Adrenal gland (tissue), 12 donors: Measurements from ENCODE around the gene ADH5. TPM values are rescaled to one million over a fixed set of nuclear protein-coding genes. Genes with fewer than 3 reads are reported as not detected.

Experiments used
- DNase-seq, 7 donors: peaks; one replicate each; pipeline ENCODE4 v3.0.0-alpha.2; 2019 to 2020
- H3K27ac ChIP-seq, 5 donors: fragments of 200-600 bp; sonication (generic) in 4 of 5; 1 replicate in 3 of 5; 2 replicates in 2 of 5; pipeline versions ENCODE4 v1.5.1 to v1.8.0; 2016 to 2020; ENCODE audit warnings: mild to moderate bottlenecking in 1 of 5
- H3K27me3 ChIP-seq: fragments of 200-600 bp; 2 replicates; pipeline ENCODE4 v1.8.0; 2021
- H3K36me3 ChIP-seq, 2 donors: fragments of 200-600 bp; replicated peaks in 1 of 2; 1 replicate in 1 of 2; 2 replicates in 1 of 2; pipeline versions ENCODE4 v1.5.1 to v1.8.0; 2018 to 2022
- H3K4me1 ChIP-seq, 2 donors: fragments of 200-600 bp; replicated peaks in 1 of 2; 1 replicate in 1 of 2; 2 replicates in 1 of 2; pipeline versions ENCODE4 v1.5.1 to v1.8.0; 2018 to 2021
- H3K4me3 ChIP-seq, 4 donors: fragments of 200-600 bp; sonication (generic) in 3 of 4; one replicate each; pipeline ENCODE4 v1.5.1; 2016 to 2018
- H3K9me3 ChIP-seq, 3 donors: fragments of 200-600 bp; sonication (generic) in 1 of 3; replicated peaks in 1 of 3; 1 replicate in 2 of 3; 2 replicates in 1 of 3; pipeline versions ENCODE4 v1.5.1 to v1.8.0; 2016 to 2021
- POLR2A ChIP-seq, 2 donors: fragments of 450-650 bp; IDR thresholded peaks; one replicate each; pipeline ENCODE4 v1.6.1; 2017; ENCODE audit warnings: antibody characterized with exemption in 2 of 2, mild to moderate bottlenecking in 2 of 2, moderate library complexity in 1 of 2
- WGBS, 4 donors: extraction: QIAGEN DNeasy Blood & Tissue Kit in 2 of 4; methylation state at CpG; one replicate each; pipeline versions ENCODE4 v1.1.5 to v1.1.7; 2013 to 2017; 5-methylcytosine and 5-hydroxymethylcytosine counted together
- intact Hi-C, 2 donors: fragments of 100-400 bp; cut with DNase I; formaldehyde crosslinking; loops; one replicate each; pipeline versions ENCODE4 v1.14.1 to v1.15.0; 2022 to 2023
- polyA plus RNA-seq, 3 donors: library from polyadenylated mRNA; stranded (reverse); fragments of 200-250 nt in 2 of 3; fragments of 350-450 nt in 1 of 3; fragmentation: Illumina TruSeq in 1 of 3; extraction: RNeasy Lipid Tissue Mini Kit (QIAGEN cat#74804) in 1 of 3; gene quantifications; one replicate each; pipeline ENCODE4 v1.2.3, GENCODE V29; 2013 to 2014
- total RNA-seq, 9 donors: library from RNA; depleted of rRNA in 4 of 9; stranded (reverse); fragments of >200 nt in 4 of 9; fragments of 120-200 nt in 1 of 9; fragmentation: NEBNext Ultra II Directional in 1 of 9; extraction: Animal tissue kit (Norgen Biotek cat#: 25700) in 1 of 9; gene quantifications; one replicate each; pipeline versions ENCODE4 v1.1.0 to v1.2.4, GENCODE V29; 2013 to 2023
- TF ChIP-seq, protein P1 (sequence below), 6 experiments: fragments of 450-650 bp in 4 of 6; fragments of 200-600 bp in 2 of 6; sonication (generic) in 1 of 6; IDR thresholded peaks; 1 replicate in 5 of 6; 2 replicates in 1 of 6; pipeline versions ENCODE4 v1.5.1 to v1.8.0; 2016 to 2021; ENCODE audit warnings: antibody characterized with exemption in 6 of 6, mild to moderate bottlenecking in 2 of 6, moderate library complexity in 1 of 6
- donor health status: healthy with polysubstance abuse.
- donor health status: Bipolar disorder and iron deficiency.
- donor health status: DM: yes; HTN: yes; CAD: no.
- donor health status: DM: no; HTN: no; CAD: no.
- donor health status: DM: no; HTN: no; CAD: no.
- donor health status: DM: yes; HTN: yes; CAD: no.

ADH5 gene
- total and polyA plus RNA-seq, 12 donors = 50.1 to 145 (median 104) TPM

DNA sequence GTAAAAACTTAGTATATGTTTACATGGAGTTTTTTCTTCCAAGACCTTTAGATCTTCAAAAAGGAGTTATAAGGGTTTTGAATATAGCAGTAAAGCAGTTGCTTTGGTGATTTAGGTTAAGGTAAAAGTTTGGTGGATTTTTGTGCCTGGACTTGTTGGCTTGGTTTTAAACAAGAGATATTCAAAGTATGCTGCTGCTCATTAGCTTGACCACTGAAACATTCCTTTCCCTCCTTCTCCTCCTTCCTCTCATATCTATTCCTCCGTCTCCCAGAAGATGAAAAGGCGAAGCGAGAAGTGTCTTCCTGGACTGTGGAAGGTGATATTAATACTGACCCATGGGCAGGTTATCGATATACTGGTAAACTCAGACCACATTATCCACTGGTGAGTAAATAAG, 54.6 kb downstream of the ADH5 start:
- WGBS, 4 donors = 96 to 98% (median 97%) methylated on average over 4 of the region's 4 CpGs

DNA sequence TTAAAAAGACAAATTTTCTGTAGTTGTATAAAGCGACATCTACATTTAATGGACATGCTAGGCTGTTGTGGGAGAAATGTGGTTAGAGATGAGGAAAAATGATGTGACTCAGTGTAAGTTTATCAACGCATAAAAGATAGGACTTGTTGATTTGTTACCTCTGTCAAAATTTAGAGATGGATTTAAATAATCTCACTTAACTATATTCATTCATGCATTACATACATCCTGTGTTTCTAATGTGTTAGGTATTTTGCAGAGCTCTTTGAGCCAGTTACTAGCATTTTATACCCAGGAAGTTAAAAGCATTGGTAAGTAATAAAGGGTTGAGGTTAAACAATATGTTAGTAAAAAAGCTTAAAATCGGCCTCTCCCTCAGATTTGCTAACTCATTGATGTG, 58.7 kb downstream of the ADH5 start:
- 82 to 90% (median 87%) methylated on average over 3 of the region's 3 CpGs for WGBS, 4 donors
- Histone ChIP-seq H3K27ac (no peak overlapping the region), H3K27me3 (no peaks in the 10 kb centered on the region), H3K4me3 (no peak overlapping the region), H3K4me1 (no peaks in the 10 kb centered on the region), H3K9me3 (no peaks in the 10 kb centered on the region), H3K36me3 (no peaks in the 10 kb centered on the region)
- DNase-seq = no peak
- intact Hi-C loops = no loop called here
- TF ChIP-seq, protein P1, sequence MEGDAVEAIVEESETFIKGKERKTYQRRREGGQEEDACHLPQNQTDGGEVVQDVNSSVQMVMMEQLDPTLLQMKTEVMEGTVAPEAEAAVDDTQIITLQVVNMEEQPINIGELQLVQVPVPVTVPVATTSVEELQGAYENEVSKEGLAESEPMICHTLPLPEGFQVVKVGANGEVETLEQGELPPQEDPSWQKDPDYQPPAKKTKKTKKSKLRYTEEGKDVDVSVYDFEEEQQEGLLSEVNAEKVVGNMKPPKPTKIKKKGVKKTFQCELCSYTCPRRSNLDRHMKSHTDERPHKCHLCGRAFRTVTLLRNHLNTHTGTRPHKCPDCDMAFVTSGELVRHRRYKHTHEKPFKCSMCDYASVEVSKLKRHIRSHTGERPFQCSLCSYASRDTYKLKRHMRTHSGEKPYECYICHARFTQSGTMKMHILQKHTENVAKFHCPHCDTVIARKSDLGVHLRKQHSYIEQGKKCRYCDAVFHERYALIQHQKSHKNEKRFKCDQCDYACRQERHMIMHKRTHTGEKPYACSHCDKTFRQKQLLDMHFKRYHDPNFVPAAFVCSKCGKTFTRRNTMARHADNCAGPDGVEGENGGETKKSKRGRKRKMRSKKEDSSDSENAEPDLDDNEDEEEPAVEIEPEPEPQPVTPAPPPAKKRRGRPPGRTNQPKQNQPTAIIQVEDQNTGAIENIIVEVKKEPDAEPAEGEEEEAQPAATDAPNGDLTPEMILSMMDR (IDR thresholded peaks at IDR 0.05) = no peak
- no peak for TF ChIP-seq POLR2A (IDR thresholded peaks at IDR 0.05)

More for the DNA sequence above, 54.6 kb downstream of the ADH5 start:
- Histone ChIP-seq H3K4me3 (no peak overlapping the region), H3K9me3 (peaks cover 0 to 13% (median 12%) of the 10 kb centered on the region in 3 donors), H3K27me3 (no peaks in the 10 kb centered on the region), H3K27ac (no peak overlapping the region), H3K36me3 (no peaks in the 10 kb centered on the region), H3K4me1 (no peaks in the 10 kb centered on the region)
- intact Hi-C loops = no loop called here
- DNase-seq = no peak
- no peak for TF ChIP-seq POLR2A (IDR thresholded peaks at IDR 0.05)
- TF ChIP-seq, protein P1 (IDR thresholded peaks at IDR 0.05) = no peak

DNA sequence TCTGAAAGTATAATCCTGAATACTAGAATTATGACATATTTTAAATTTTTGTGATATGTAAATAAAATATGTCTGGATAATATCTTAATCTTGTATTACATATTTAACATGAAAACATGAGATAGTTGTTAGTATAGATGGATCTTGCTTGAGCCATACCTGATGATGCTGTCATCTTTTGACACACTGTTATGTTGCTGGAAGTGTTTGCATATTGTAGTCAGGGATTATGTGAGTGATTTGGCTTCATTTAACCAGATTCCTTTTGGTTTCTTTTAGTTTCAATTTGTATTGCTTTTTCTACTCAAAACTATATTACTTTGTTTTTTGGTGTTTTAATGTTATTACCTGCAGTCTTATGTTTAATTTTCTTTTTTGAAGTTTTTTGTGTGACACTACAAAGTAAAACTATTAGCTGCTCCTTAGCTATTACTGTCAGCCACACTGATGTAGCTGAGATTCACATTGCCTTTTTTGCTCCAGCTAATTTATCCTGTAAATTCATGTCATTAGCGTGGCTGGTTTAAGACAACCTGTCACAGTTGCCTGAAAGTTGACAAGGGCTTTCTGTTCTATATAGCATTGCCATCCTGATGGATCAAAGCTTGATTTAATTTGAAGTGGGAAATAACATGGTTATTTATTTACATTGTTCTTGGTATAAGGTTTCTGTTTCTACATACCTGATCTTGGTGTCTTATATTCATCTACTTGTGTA, 59.4 kb downstream of the ADH5 start:
- WGBS, 4 donors = 0 to 91% (median 21%) methylated on average over 1 of the region's 1 CpG
- no peaks in the 10 kb centered on the region for H3K36me3 ChIP-seq
- no peak overlapping the region for H3K4me3 ChIP-seq
- no peak overlapping the region for H3K27ac ChIP-seq
- no peak for TF ChIP-seq POLR2A (IDR thresholded peaks at IDR 0.05)
- TF ChIP-seq, protein P1 (IDR thresholded peaks at IDR 0.05) = no peak
- no peaks in the 10 kb centered on the region for H3K4me1 ChIP-seq
- intact Hi-C loops = no loop called here
- no peaks in the 10 kb centered on the region for H3K27me3 ChIP-seq
- no peak for DNase-seq
- H3K9me3 ChIP-seq = no peaks in the 10 kb centered on the region

DNA sequence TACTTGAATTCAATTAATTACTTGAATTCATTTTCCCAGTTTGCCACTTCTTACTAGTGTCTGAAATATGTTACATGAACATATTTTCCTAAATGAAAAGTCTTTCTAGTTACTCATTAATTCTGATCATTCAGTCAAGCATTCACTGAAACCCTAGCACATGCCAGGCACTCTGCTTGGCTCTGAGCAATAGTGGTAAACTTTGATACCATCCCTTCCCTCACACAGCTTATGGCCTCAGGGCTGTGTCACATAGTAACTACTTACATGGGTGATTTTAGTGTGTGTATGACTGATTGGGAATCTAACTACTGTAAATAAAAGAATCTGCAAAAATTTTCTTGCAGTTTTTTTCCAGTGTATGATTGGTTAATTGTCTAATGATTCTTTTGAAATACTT, 60.4 kb downstream of the ADH5 start:
- no peaks in the 10 kb centered on the region for H3K4me1 ChIP-seq
- no peak overlapping the region for H3K4me3 ChIP-seq
- DNase-seq = no peak
- intact Hi-C loops = no loop called here
- TF ChIP-seq POLR2A (IDR thresholded peaks at IDR 0.05) = no peak
- TF ChIP-seq, protein P1 (IDR thresholded peaks at IDR 0.05) = no peak
- H3K27me3 ChIP-seq = no peaks in the 10 kb centered on the region
- no peaks in the 10 kb centered on the region for H3K9me3 ChIP-seq
- H3K36me3 ChIP-seq = no peaks in the 10 kb centered on the region
- no peak overlapping the region for H3K27ac ChIP-seq
